WTC11 (cell line): ENCODE results near the gene SARM1.

Experiments used
- KAT7 ChIP-seq: sonication (generic); formaldehyde crosslinking; IDR thresholded peaks from 2 replicates; pipeline ENCODE4 v1.8.1; 2023; ENCODE audit warnings: missing genetic modification reagents, mild to moderate bottlenecking, borderline replicate concordance
- PREB ChIP-seq: sonication (generic); formaldehyde crosslinking; IDR thresholded peaks from 2 replicates; pipeline ENCODE4 v1.8.1; 2022; ENCODE audit warnings: mild to moderate bottlenecking, missing genetic modification reagents, moderate library complexity, borderline replicate concordance
- TF ChIP-seq, protein P1 (sequence below): fragments of 200-600 bp; IDR thresholded peaks from 2 replicates; pipeline ENCODE4 v1.8.0; 2022; ENCODE audit warnings: antibody characterized with exemption

DNA sequence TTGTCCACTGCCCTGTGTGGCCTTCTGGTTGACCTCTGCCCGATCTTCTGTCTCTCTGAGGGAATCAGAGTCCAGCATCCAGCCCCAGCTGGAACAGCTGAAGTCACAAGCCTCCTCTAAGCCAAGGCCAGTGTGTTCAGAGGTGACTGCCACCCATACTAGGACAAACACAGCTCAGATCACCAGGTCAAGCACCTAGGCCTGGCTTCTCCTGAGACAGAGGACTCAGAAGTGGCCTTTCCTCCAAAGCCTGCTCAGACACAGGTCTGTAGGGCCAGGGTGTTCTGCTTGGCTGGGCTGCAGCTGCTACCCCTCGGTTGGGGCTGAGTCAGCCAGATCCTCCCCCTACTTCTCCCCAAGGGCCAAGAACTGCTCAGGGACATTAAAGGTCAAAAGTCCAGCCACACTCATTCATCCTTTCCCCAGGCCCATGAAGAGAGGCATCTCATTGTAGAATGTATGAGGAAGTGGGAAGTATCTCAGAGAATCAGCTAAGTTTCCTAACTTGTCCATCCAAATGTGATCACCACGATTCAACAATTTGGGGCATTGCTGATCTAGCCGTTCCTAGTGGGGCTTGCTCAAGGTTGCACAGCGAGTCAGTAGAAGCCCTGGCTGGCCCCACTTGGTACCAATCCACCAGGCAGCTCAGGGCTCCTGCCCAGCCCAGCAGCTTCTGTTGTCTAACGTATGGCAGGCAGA, 26.9 kb downstream of the SARM1 start:
- TF ChIP-seq, protein P1, sequence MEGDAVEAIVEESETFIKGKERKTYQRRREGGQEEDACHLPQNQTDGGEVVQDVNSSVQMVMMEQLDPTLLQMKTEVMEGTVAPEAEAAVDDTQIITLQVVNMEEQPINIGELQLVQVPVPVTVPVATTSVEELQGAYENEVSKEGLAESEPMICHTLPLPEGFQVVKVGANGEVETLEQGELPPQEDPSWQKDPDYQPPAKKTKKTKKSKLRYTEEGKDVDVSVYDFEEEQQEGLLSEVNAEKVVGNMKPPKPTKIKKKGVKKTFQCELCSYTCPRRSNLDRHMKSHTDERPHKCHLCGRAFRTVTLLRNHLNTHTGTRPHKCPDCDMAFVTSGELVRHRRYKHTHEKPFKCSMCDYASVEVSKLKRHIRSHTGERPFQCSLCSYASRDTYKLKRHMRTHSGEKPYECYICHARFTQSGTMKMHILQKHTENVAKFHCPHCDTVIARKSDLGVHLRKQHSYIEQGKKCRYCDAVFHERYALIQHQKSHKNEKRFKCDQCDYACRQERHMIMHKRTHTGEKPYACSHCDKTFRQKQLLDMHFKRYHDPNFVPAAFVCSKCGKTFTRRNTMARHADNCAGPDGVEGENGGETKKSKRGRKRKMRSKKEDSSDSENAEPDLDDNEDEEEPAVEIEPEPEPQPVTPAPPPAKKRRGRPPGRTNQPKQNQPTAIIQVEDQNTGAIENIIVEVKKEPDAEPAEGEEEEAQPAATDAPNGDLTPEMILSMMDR = no peak
- TF ChIP-seq KAT7 (CRISPR knock-in tag) (no peak), PREB (CRISPR knock-in tag) (no peak)
